HG02642 (cell line): ENCODE measurements around the gene FAM174C.
"Not testable (repeated sequence)": the region's sequence is repeated elsewhere in the genome, so short reads cannot be mapped to it uniquely, and the experiment has no call there.

ENCODE experiments used
- ATAC-seq: cut with Tn5 transposase; IDR thresholded peaks from one replicate; pipeline ENCODE4 v1.9.1; 2021; ENCODE audit warnings: mild to moderate bottlenecking; ENCODE audit not compliant: unreplicated experiment, poor library complexity

Gene FAM174C

GRCh38 chr19:1313695-1314613, 38.6 kb downstream of the FAM174C start:
- no peak for ATAC-seq

GRCh38 chr19:1315470-1316166, 40.3 kb downstream of the FAM174C start:
- ATAC-seq: no peak

- no peak for ATAC-seq
Observed at GRCh38 chr19:1316466-1316865, 41.1 kb downstream of the FAM174C start.

- ATAC-seq: no peak
Observed at GRCh38 chr19:1317274-1318003, 42.1 kb downstream of the FAM174C start.

- no peak for ATAC-seq
Observed at GRCh38 chr19:1318678-1319471, 43.5 kb downstream of the FAM174C start.

GRCh38 chr19:1320282-1320650, 44.9 kb downstream of the FAM174C start:
- ATAC-seq: not testable (repeated sequence)

- no peak for ATAC-seq
Observed at GRCh38 chr19:1321539-1321938, 46.2 kb downstream of the FAM174C start.

GRCh38 chr19:1322198-1322981, 47.1 kb downstream of the FAM174C start:
- no peak for ATAC-seq

GRCh38 chr19:1324249-1324805, 49.0 kb downstream of the FAM174C start:
- ATAC-seq: no peak

GRCh38 chr19:1324806-1325567, 49.7 kb downstream of the FAM174C start:
- ATAC-seq: no peak

GRCh38 chr19:1325568-1326294, 50.4 kb downstream of the FAM174C start:
- no peak for ATAC-seq

- ATAC-seq: no peak
Observed at GRCh38 chr19:1327125-1327524, 51.8 kb downstream of the FAM174C start.
